GDM1 (cell line): ENCODE results near the gene KRTAP1-3.
"Not testable (repeated sequence)": the region's sequence is repeated elsewhere in the genome, so short reads cannot be mapped to it uniquely, and the experiment has no call there.

Experiments used
- DNase-seq: peaks from one replicate; lab custom pipeline; 2025; lab: John Stamatoyannopoulos, UW

Gene KRTAP1-3

GRCh38 chr17:41054025-41054424, 19.4 kb upstream of the KRTAP1-3 start:
- no peak for DNase-seq

DNA sequence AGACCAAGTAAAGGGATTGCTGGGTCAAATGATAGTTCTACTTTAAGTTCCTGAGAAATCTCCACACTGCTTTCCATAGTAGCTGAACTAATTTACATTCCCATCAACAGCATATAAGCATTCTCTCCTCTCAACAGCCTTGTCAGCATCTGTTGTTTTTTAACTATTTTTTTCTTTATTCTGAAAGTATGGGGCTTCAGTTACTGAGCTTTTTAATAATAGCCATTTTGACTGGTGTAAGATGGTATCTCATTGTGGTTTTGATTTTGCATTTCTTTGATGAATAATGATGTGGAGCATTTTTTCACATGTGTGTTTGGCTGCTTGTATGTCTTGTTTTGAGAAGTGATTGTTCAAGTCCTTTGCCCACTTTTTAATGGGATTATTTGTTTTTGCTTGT, 17.9 kb upstream of the KRTAP1-3 start:
- DNase-seq = no peak

DNA sequence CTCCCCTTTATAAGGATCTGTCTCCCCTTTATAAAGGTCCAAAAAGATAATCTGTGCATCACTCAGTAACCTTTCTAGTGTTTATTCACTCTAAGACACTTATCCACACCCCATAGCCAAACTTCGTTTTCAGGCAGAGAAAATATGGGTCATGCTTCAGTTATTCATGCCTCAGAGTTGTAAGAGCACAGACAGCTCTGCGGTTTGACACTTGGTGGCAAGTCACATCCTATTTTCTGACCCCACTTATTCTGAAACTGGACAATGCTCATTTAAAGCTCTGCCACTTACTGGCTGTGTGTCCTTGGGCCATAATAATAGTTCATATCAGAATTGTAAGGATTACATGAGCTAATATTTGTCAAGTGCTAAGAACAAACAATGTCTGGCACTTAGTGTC, 14.4 kb upstream of the KRTAP1-3 start:
- no peak for DNase-seq

DNA sequence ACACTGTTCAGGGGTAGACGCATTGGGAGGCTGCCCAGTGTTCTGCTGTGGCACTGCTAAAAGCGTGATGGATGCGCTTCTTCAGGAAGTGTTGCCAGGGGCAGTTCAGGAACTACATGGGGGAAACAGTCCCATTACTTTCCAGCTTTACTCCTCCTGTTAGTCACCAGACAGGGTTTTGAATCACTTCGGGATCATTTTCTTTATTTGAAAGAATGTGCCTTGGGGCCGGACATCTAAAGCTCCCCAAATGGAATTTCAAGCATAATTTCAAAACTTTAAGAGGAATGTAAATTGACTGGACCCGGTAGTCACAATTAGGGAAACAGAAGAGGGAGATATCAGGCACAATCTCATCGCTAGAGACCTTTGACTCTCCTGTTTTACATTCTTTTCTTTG, 13.8 kb upstream of the KRTAP1-3 start:
- no peak for DNase-seq

DNA sequence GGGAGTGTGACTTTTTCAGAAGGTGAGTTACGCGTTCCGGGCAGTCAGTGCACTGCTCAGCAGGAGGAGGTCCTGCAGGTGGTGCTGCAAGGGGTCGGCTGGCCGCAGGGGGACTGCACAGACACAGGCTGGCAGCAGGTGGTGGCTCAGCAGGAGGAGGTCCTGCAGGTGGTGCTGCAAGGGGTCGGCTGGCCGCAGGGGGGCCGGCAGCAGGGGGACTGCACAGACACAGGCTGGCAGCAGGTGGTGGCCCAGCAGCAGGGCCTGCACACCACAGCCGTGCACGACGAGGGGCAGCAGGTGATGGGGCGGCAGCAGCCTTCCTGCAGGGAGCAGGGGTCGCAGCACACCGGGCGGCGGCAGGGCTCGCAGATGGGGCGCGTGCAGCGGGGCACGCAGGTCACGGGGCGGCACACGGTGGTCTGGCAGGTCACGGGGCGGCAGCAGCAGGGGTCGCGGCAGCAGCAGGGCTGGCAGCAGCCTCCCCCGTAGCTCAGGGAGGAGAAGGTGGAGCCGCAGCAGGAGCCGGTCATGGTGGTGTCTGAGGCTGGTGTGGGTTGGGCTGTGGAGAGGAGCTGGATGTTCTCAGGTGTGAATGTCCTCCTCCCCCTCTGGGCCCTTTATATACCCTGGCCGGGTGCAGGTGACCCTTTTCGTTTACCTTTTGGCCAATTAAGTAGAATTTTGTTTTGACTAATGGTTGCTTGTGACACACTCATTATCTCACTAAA, 12.2 kb upstream of the KRTAP1-3 start, which contains the start of gene KRTAP2-1:
TSS of gene KRTAP2-1 (minus strand) at position 582 of the 731 bp plus-strand sequence. CDS start at position 533, 49 bp downstream.
- DNase-seq = not testable (repeated sequence)

DNA sequence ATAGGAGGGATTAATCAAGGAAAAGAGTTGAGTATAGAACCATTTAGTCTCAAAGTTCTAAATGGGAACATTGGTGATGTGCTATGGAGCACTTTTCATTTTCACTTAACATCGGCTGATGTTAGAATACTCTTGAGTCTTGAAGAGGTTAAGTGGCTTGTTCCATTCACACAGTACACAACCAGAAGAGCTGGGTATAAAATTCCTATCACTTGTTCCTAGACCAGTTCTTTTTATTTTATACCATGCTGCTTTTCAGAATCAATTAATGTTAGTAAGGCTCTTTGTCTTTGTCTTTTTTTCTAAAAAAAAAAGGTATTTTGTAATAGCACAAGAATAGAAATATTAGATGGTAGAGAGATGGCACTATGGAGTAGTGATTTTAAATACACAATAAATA, 8.3 kb upstream of the KRTAP1-3 start:
- no peak for DNase-seq

DNA sequence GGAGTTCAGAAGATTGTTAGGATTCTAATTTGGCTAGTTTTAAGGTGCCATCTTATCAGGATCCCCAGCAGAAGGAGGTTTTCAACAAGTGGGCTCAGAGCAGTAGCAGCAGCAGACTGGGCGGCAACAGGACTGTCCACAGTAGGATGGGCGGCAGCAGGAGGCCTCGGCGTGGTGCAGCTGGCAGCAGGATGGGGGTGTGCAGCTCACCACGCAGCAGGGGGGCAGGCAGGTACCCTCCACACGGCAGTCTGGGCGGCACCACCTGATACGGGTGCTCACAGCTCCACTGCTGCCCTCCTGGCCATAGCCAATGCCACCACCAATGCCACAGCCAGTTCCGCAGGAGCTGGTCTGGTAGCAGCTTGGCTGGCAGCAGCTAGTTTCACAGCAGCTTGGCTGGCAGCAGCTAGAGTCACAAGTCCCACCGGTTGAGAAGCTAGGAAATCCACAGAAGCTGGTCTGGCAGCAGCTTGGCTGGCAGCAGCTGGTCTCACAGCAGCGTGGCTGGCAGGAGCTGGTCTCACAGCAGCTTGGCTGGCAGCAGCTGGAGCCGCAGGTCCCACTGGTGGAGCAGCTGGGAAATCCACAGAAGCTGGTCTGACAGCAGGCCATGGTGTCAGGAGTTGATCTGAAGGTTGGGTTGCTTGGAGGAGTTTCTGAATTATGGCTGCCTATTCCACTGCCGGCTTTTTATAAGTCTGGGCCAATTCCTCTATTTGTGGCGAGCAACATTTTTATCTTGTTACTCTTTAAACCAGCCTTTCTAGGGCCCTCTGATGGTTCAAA, 6.3 kb upstream of the KRTAP1-3 start, which contains the start of gene KRTAP1-1:
TSS of gene KRTAP1-1 (minus strand) at position 668 of the 789 bp plus-strand sequence. CDS start at position 615, 53 bp downstream.
- not testable (repeated sequence) for DNase-seq

GRCh38 chr17:41037853-41038350, 3.2 kb upstream of the KRTAP1-3 start:
- DNase-seq = no peak

- no peak for DNase-seq
Observed at GRCh38 chr17:41029633-41030245, 4.9 kb downstream of the KRTAP1-3 start, which contains the start of gene KRTAP1-4. Gene KRTAP1-4 (minus strand): TSS chr17:41030195. CDS start chr17:41030078, 117 bp downstream.

- no peak for DNase-seq
Observed at GRCh38 chr17:41026715-41027471, 7.8 kb downstream of the KRTAP1-3 start, which contains the start of gene KRTAP1-5. Gene KRTAP1-5 (minus strand): TSS chr17:41027208. CDS start chr17:41027155, 53 bp downstream.

DNA sequence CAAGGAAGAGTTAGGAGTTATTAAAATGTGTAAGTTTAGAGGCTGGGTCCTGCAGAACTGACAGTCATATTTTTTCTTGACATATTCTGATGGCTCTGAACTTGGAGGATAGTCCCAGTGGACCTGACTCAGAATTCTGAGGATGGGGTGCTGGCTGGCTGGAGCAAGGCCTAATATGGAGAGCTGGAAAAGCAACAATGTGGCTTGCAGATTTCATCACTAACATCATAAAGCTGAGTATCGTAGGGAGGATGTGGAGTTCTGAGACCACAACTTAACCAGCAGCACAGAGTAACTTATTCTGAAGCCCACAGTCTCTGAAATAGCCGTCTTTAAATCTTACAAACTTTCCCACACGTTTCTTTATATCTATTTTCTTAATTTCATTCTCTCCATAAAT, 10.0 kb downstream of the KRTAP1-3 start:
- DNase-seq = no peak

DNA sequence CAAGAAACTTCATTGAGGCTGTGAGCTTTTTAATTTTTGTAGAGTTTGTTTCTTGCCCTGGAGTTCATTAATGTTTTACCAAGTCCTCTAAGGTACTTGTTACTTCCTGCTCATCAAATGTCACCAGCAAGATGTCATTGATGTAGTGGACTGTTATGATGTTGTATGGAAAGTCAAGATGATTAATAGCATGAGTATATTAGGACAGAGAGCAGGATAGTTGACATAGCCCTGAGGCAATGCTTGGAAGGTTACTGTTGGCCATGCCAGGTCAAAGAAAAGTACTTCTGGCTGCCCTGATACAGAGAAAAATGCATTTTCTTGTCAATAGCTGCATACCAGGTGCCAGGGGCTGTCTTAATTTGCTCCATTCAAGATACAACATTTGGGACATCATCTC, 14.3 kb downstream of the KRTAP1-3 start:
- no peak for DNase-seq

DNA sequence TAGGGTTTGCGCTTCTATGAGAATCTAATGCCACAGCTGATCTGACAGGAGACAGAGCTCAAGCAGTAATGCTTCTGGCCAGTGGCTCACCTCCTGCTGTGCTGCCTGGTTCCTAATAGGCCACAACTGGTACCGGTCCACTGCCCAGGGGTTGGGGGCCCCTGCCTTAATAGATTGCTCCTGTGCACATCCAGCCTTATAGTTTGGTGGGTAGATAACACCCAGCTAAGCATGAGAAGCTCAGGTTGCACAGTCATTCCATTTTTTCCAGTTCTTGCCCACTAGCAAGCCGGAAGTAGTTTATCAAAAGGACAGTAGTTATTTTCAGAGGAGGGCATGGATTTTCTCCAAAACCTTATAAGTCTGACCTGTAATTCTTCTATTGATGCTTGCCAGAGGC, 15.3 kb downstream of the KRTAP1-3 start:
- no peak for DNase-seq

- peak; percentile 36 for DNase-seq
Observed at GRCh38 chr17:41018541-41018940, 16.1 kb downstream of the KRTAP1-3 start.

DNA sequence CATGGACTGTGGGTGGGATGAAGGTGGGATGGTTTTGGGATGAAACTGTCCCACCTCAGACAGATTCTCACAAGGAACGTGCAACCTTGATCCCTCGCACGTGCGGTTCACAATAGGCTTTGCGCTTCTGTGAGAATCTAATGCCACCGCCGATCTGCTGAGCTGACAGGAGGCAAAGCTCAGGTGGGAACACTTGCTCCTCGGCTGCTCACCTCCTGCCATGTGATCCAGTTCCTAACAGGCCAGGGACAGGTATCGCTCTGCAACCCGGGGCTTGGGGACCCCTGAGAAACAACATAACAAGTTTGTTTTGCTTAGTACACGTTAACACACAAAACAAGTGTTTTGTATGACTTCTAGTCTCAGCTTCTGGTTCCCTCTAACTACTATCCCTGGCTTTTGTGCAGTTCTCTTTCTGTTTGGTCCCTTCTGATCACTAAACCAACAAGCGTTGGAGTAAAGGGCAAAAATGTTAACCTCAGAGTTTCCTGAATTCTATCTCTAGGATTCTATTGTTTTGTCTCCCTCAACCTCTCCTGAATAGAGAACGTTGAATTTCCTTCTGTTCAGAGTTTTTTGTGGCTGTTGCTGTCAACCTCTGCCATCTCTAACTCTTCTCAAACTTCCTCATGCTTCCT, 18.0 kb downstream of the KRTAP1-3 start:
- DNase-seq = no peak

- no peak for DNase-seq
Observed at GRCh38 chr17:41015454-41015853, 19.2 kb downstream of the KRTAP1-3 start.

DNA sequence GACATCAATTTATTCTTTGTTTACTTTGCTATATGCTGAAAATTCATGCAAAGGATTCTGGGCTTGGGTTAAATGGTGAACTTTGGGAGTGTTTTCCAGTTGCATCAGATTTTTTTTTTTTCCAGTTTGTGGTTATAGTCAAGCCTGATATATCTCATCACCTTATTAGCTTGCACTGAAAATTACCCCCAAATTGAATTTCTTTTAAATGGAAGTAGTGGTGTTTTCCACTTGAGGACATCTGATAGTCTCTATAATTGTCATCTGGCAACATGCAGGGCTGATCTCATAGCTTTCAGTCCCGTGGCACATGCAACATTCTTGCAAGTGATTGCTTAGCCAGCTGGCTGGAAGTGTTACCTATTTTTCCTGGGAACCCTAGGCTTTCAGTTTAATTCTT, 21.1 kb downstream of the KRTAP1-3 start:
- DNase-seq = no peak

DNA sequence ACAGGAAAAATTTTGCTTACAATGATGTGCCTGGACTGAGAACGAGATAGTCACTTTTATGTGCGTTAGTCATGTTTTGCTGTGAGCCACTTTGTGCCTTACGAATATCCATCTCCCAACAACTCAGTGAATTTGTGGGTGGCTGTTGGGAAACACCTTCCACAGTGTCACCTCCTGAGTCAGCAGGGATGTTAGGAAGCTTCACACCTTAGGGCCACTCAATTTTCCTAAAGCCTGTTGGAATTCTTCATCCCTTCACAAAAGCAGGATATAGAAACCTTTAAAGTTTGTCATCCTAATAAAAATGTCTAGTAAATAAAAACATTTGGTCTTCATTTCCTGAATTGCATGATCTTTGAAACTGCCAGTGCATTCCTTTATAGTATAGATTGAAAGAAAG, 21.5 kb downstream of the KRTAP1-3 start:
- DNase-seq = no peak

GRCh38 chr17:41012326-41013120, 22.2 kb downstream of the KRTAP1-3 start:
- DNase-seq = no peak

DNA sequence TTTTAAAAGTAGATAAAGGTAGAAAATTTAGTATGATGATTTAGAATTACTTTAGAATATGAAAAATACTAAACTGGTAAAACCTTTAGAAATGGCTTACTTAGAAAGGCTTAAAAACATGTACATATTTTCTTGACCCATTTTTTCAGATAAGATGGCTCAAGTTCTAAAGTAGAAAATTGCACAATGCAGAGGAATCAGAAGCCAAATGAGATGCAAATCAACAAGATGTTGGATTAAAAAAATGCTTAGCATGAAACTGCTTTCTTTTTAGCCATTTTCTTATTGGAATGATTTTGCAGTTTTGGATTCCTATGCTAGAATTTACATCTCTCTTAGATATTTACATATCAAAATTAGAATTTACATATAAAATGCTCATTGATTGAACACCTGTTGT, 24.2 kb downstream of the KRTAP1-3 start:
- no peak for DNase-seq
